HCT116 (cell line): Measurements from ENCODE around the gene TMEM203. TPM values are rescaled to one million over a fixed set of nuclear protein-coding genes. Genes with fewer than 3 reads are reported as not detected.

Experiments
- ATAC-seq: fragments of 200-7000 bp; cut with Tn5 transposase; 2 replicates; pipeline ENCODE4 v1.9.1; 2020; ENCODE audit warnings: mild to moderate bottlenecking, moderate library complexity
- BruUV-seq: library from RNA; stranded (reverse); fragments of 400-500 nt; replicated peaks from 2 replicates; lab custom pipeline; 2021; lab: Mats Ljungman, UMichigan
- CTCF ChIA-PET: fragments of 300-600 bp; sonication (Branson Sonifier 250); formaldehyde crosslinking; loops from one replicate; lab custom pipeline; 2021; ENCODE audit warnings: antibody characterized with exemption; lab: Charles Lee
- POLR2A ChIA-PET: fragments of 300-600, 350-600 bp; sonication (Branson Sonifier 250); formaldehyde crosslinking; loops from one replicate; lab custom pipeline; 2021; ENCODE audit warnings: antibody characterized with exemption; lab: Charles Lee
- RAD21 ChIA-PET, 2 experiments: fragments of 300-600 bp; sonication (Branson Sonifier 250); formaldehyde crosslinking; loops; one replicate each; lab custom pipeline; 2023; ENCODE audit warnings: low total read pairs in 2 of 2; ENCODE audit not compliant: uncharacterized antibody in 2 of 2, unreplicated experiment in 2 of 2, low non-redundant PET in 1 of 2; lab: Charles Lee
- DNase-seq: peaks from one replicate; pipeline ENCODE4 v3.0.0-alpha.2; 2010; ENCODE audit warnings: low read depth, low spot score
- H2AFZ ChIP-seq: fragments of 200-600 bp; shearing (Covaris generic), sonication (generic); 2 replicates; pipeline ENCODE4 v1.6.1; 2017; ENCODE audit warnings: low read depth, mixed run types, mixed read lengths, antibody characterized with exemption, low read length; ENCODE audit not compliant: poor library complexity, severe bottlenecking
- H3K27ac ChIP-seq: 2 replicates; pipeline ENCODE4 v1.5.1; 2012; ENCODE audit warnings: low read depth, low read length
- H3K27me3 ChIP-seq: fragments of 200-600 bp; sonication (generic); 2 replicates; pipeline ENCODE4 v1.6.1; 2016; ENCODE audit warnings: mixed run types, low read length, mixed read lengths; ENCODE audit not compliant: insufficient read depth
- H3K36me3 ChIP-seq, 2 experiments: fragments of 200-500 bp in 1 of 2; fragments of 200-600 bp in 1 of 2; sonication (Bioruptor generic) in 1 of 2; sonication (generic) in 1 of 2; 2 replicates each; pipeline versions ENCODE4 v1.5.1 to v1.6.1; 2014 to 2016; ENCODE audit warnings: low read length in 2 of 2, inconsistent platforms in 1 of 2, mixed read lengths in 1 of 2, mixed run types in 1 of 2; ENCODE audit not compliant: insufficient read depth in 2 of 2, control insufficient read depth in 1 of 2
- H3K4me1 ChIP-seq, 2 experiments: fragments of 200-600 bp in 1 of 2; sonication (generic) in 1 of 2; 2 replicates each; pipeline versions ENCODE4 v1.5.1 to v1.6.1; 2012 to 2017; ENCODE audit warnings: low read length in 2 of 2, inconsistent platforms in 1 of 2, mild to moderate bottlenecking in 1 of 2, mixed read lengths in 1 of 2, mixed run types in 1 of 2, moderate library complexity in 1 of 2; ENCODE audit not compliant: insufficient read depth in 2 of 2, control insufficient read depth in 1 of 2
- H3K4me2 ChIP-seq: fragments of 200-600 bp; sonication (generic); 2 replicates; pipeline ENCODE4 v1.6.1; 2017; ENCODE audit warnings: mixed run types, low read length, mixed read lengths
- H3K4me3 ChIP-seq, 2 experiments: fragments of 200-600 bp in 1 of 2; sonication (generic) in 1 of 2; replicated peaks in 1 of 2; 2 replicates each; pipeline ENCODE4 v1.5.1; 2011 to 2016; ENCODE audit warnings: low read length in 2 of 2, control low read depth in 1 of 2, low read depth in 1 of 2, mild to moderate bottlenecking in 1 of 2, mixed read lengths in 1 of 2, mixed run types in 1 of 2
- H3K79me2 ChIP-seq: fragments of 200-600 bp; sonication (generic); 2 replicates; pipeline ENCODE4 v1.6.1; 2017; ENCODE audit warnings: mild to moderate bottlenecking, mixed run types, low read length, moderate library complexity, mixed read lengths; ENCODE audit not compliant: insufficient read depth
- H3K9ac ChIP-seq: fragments of 200-600 bp; sonication (generic); 2 replicates; pipeline ENCODE4 v1.6.1; 2016; ENCODE audit warnings: low read length, mixed read lengths
- H3K9me2 ChIP-seq: fragments of 200-600 bp; sonication (generic), shearing (Covaris generic); 2 replicates; pipeline ENCODE4 v1.6.1; 2017; ENCODE audit warnings: mixed run types, mild to moderate bottlenecking, moderate library complexity; ENCODE audit not compliant: insufficient read depth
- H3K9me3 ChIP-seq, 2 experiments: fragments of 200-500 bp in 1 of 2; fragments of 200-600 bp in 1 of 2; sonication (Bioruptor generic) in 1 of 2; sonication (generic) in 1 of 2; 2 replicates each; pipeline ENCODE4 v1.6.1; 2014 to 2017; ENCODE audit warnings: low read length in 2 of 2, mixed read lengths in 2 of 2, inconsistent platforms in 1 of 2, low read depth in 1 of 2, mild to moderate bottlenecking in 1 of 2, mixed run types in 1 of 2, moderate library complexity in 1 of 2; ENCODE audit not compliant: control insufficient read depth in 1 of 2, insufficient read depth in 1 of 2
- H4K20me1 ChIP-seq: fragments of 200-600 bp; sonication (generic), shearing (Covaris generic); 2 replicates; pipeline ENCODE4 v1.6.1; 2017; ENCODE audit warnings: mixed run types, mild to moderate bottlenecking, moderate library complexity; ENCODE audit not compliant: insufficient read depth
- CBX3 ChIP-seq: IDR thresholded peaks from 2 replicates; pipeline ENCODE4 v1.6.1; 2012; ENCODE audit warnings: low read depth
- CEBPB ChIP-seq: IDR thresholded peaks from 2 replicates; pipeline ENCODE4 v1.6.1; 2012; ENCODE audit warnings: low read depth
- CTCF ChIP-seq, 3 experiments: fragments of 200-600 bp in 1 of 3; sonication (generic) in 1 of 3; IDR thresholded peaks in 2 of 3; conservative IDR thresholded peaks in 1 of 3; 2 replicates each; pipeline ENCODE4 v1.5.1; 2012 to 2017; ENCODE audit warnings: low read depth in 2 of 3, low read length in 2 of 3, antibody characterized with exemption in 1 of 3, borderline replicate concordance in 1 of 3, control low read depth in 1 of 3, mild to moderate bottlenecking in 1 of 3, mixed read lengths in 1 of 3, mixed run types in 1 of 3, moderate library complexity in 1 of 3; ENCODE audit not compliant: insufficient read depth in 1 of 3
- ELF1 ChIP-seq: IDR thresholded peaks from 2 replicates; pipeline ENCODE4 v1.6.1; 2012; ENCODE audit warnings: low read depth, borderline replicate concordance
- SIN3A ChIP-seq: IDR thresholded peaks from 2 replicates; pipeline ENCODE4 v1.6.1; 2012; ENCODE audit warnings: low read depth
- TCF7L2 ChIP-seq: IDR thresholded peaks from 2 replicates; pipeline ENCODE4 v1.7.0; 2011; ENCODE audit warnings: borderline replicate concordance, inconsistent platforms; ENCODE audit not compliant: insufficient read depth, insufficient read length; ENCODE audit errors: extremely low read depth
- ZNF274 ChIP-seq: fragments of 200-500 bp; sonication (Bioruptor generic); IDR thresholded peaks from 2 replicates; pipeline ENCODE4 v1.6.1; 2014; ENCODE audit warnings: mild to moderate bottlenecking, low read depth, low read length, inconsistent platforms
- intact Hi-C: fragments of 100-400 bp; cut with micrococcal nuclease; formaldehyde crosslinking; loops from 2 replicates; pipeline ENCODE4 v1.10.0; 2022
- total RNA-seq: library from RNA; stranded (reverse); gene quantifications from one replicate; pipeline ENCODE4 v1.2.1, GENCODE V29; 2021; ENCODE audit not compliant: unreplicated experiment
- TF ChIP-seq, protein P1 (sequence below): IDR thresholded peaks from 2 replicates; pipeline ENCODE4 v1.6.1; 2012

Gene TMEM203
- total RNA-seq, 1 experiment from 2014 or later, result 45.0 TPM

DNA sequence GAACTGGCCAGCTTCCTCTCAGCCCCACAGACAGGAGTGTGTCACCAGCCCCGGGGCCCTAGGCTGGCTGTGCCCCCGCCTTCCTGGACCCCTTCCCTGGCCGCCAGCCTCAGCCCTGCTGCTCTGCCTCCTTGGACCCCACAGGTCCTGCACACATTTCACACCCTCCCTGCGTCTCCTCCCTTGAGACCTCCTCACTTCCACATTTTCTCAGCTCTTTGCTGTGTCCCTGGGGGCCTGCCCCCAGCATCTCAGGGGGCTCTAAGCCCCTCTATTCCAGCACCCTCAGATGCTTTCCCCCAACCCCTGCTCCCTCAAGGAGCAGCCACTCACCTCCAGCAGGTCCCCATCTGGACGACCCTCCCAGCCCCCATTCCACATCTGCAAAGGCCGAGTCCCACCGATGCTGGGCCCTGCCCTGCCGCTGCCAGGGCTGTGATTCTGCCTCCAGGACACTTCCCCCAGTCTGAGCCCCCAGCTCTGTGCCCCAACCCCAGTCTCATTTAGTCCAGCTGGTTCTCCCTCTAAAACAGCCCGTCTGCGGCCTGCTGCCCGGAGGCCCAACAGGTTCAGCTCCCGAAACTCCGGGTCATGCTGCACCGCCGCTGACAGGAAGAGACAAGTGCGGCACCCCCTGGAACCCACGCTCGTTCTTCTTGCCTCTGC is 29.4 kb upstream of the TMEM203 start:
- ChIA-PET POLR2A (no interaction called here), CTCF (no interaction called here), RAD21 (no interaction called here)
- H4K20me1 ChIP-seq, result no peaks in the 10 kb centered on the region
- no peak overlapping the region for H2AFZ ChIP-seq
- H3K9me3 ChIP-seq, result no peaks in the 10 kb centered on the region
- no peaks in the 10 kb centered on the region for H3K27me3 ChIP-seq
- H3K4me1 ChIP-seq, result peaks cover 23 to 46% of the 10 kb centered on the region in 2 experiments
- intact Hi-C loops, result no loop called here
- peaks cover 15% of the 10 kb centered on the region for H3K79me2 ChIP-seq
- H3K27ac ChIP-seq, result no peak overlapping the region
- no peaks in the 10 kb centered on the region for H3K36me3 ChIP-seq
- TF ChIP-seq, protein P1, sequence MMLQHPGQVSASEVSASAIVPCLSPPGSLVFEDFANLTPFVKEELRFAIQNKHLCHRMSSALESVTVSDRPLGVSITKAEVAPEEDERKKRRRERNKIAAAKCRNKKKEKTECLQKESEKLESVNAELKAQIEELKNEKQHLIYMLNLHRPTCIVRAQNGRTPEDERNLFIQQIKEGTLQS, result no peak
- TF ChIP-seq CTCF (IDR thresholded peaks at IDR 0.05 in 2 of 3, conservative IDR thresholded peaks at IDR 0.05 in 1 of 3; ENCODE audit: borderline replicate concordance in 1 of 3, insufficient read depth in 1 of 3, low read depth in 2 of 3, low read length in 2 of 3), result no peak
- TF ChIP-seq ZNF274, result no peak
- no peak for TF ChIP-seq CEBPB
- no peak for TF ChIP-seq CBX3
- TF ChIP-seq TCF7L2, result no peak
- no peak for TF ChIP-seq SIN3A
- TF ChIP-seq ELF1, result no peak
- BruUV-seq, result no TSS peak
- no peak overlapping the region for H3K4me3 ChIP-seq
- H3K4me2 ChIP-seq, result no peak overlapping the region
- no peak for DNase-seq
- ATAC-seq, result no peak
- no peak overlapping the region for H3K9ac ChIP-seq
- H3K9me2 ChIP-seq, result no peaks in the 10 kb centered on the region
